A673 (cell line): ENCODE data around the gene IQCE. TPM values are rescaled to one million over a fixed set of nuclear protein-coding genes. Genes with fewer than 3 reads are reported as not detected.
"Not testable (repeated sequence)": the region's sequence is repeated elsewhere in the genome, so short reads cannot be mapped to it uniquely, and the experiment has no call there.

Source experiments
- BruUV-seq: library from RNA; stranded (reverse); fragments of 400-500 nt; replicated peaks from 2 replicates; lab custom pipeline; 2021; lab: Mats Ljungman, UMichigan
- CTCF ChIA-PET: fragments of 300-600 bp; sonication (Branson Sonifier 250); formaldehyde crosslinking; loops from one replicate; lab custom pipeline; 2022; ENCODE audit warnings: antibody characterized with exemption; lab: Charles Lee
- POLR2A ChIA-PET: fragments of 300-600 bp; sonication (Branson Sonifier 250); formaldehyde crosslinking; loops from one replicate; lab custom pipeline; 2022; ENCODE audit warnings: antibody characterized with exemption; ENCODE audit not compliant: low non-redundant PET; lab: Charles Lee
- DNase-seq: peaks from one replicate; pipeline ENCODE4 v3.0.0-alpha.2; 2015; ENCODE audit warnings: low spot score
- H3K27ac ChIP-seq: fragments of 200-600 bp; sonication (generic); 2 replicates; pipeline ENCODE4 v1.5.1; 2016; ENCODE audit warnings: mixed run types, low read depth, mild to moderate bottlenecking, mixed read lengths, antibody characterized with exemption, low read length; ENCODE audit not compliant: poor library complexity, severe bottlenecking
- H3K27me3 ChIP-seq: fragments of 200-600 bp; sonication (generic); replicated peaks from 2 replicates; pipeline ENCODE4 v1.6.1; 2017; ENCODE audit warnings: mixed run types, low read depth, mild to moderate bottlenecking, mixed read lengths, antibody characterized with exemption, low read length; ENCODE audit not compliant: insufficient read depth, poor library complexity
- H3K36me3 ChIP-seq: fragments of 200-600 bp; sonication (generic); 2 replicates; pipeline ENCODE4 v1.6.1; 2016; ENCODE audit warnings: mixed run types, mild to moderate bottlenecking, mixed read lengths, antibody characterized with exemption, low read length; ENCODE audit not compliant: insufficient read depth, poor library complexity, severe bottlenecking
- H3K4me1 ChIP-seq: fragments of 200-600 bp; sonication (generic); 2 replicates; pipeline ENCODE4 v1.6.1; 2017; ENCODE audit warnings: mixed run types, mild to moderate bottlenecking, mixed read lengths, antibody characterized with exemption, low read length; ENCODE audit not compliant: insufficient read depth, poor library complexity, severe bottlenecking
- H3K4me3 ChIP-seq: fragments of 200-600 bp; sonication (generic); 2 replicates; pipeline ENCODE4 v1.5.1; 2016; ENCODE audit warnings: low read depth, mixed run types, mild to moderate bottlenecking, mixed read lengths, low read length; ENCODE audit not compliant: poor library complexity, severe bottlenecking
- H3K9me3 ChIP-seq: fragments of 200-600 bp; sonication (generic); 2 replicates; pipeline ENCODE4 v1.6.1; 2016; ENCODE audit warnings: mixed run types, low read depth, mild to moderate bottlenecking, mixed read lengths, antibody characterized with exemption, low read length; ENCODE audit not compliant: poor library complexity, severe bottlenecking
- CTCF ChIP-seq: fragments of 300-800, 200-600 bp; sonication (generic); conservative IDR thresholded peaks from 2 replicates; pipeline ENCODE4 v1.5.1; 2017; ENCODE audit warnings: low read depth, mild to moderate bottlenecking, antibody characterized with exemption, low read length, moderate library complexity, mixed read lengths
- EZH2 ChIP-seq: fragments of 200-600 bp; sonication (generic); IDR thresholded peaks from 2 replicates; pipeline ENCODE4 v1.6.1; 2017; ENCODE audit warnings: borderline replicate concordance, low read depth, mild to moderate bottlenecking, mixed read lengths, antibody characterized with exemption, low read length; ENCODE audit not compliant: poor library complexity, severe bottlenecking
- intact Hi-C: fragments of 100-400 bp; cut with micrococcal nuclease; formaldehyde crosslinking; loops from one replicate; pipeline ENCODE4 v1.10.0; 2022; ENCODE audit not compliant: unreplicated experiment
- total RNA-seq: library from RNA; stranded (reverse); gene quantifications from 2 replicates; pipeline ENCODE4 v1.2.3, GENCODE V29; 2021

The IQCE gene
- total RNA-seq, 1 experiment from 2014 or later: 35.4 TPM

- H3K4me3 ChIP-seq: no peak overlapping the region
- no peaks in the 10 kb centered on the region for H3K4me1 ChIP-seq
- CTCF ChIA-PET: no interaction called here
- no peak for TF ChIP-seq CTCF
- no peak for TF ChIP-seq EZH2
- no peaks in the 10 kb centered on the region for H3K27me3 ChIP-seq
- intact Hi-C loops: no loop called here
- peaks cover 13% of the 10 kb centered on the region for H3K36me3 ChIP-seq
- no peak for DNase-seq
- POLR2A ChIA-PET: no interaction called here
- no peak overlapping the region for H3K27ac ChIP-seq
- no peaks in the 10 kb centered on the region for H3K9me3 ChIP-seq
- no TSS peak for BruUV-seq
Measured at GRCh38 chr7:2587134-2587533, 28.4 kb downstream of the IQCE start.

GRCh38 chr7:2587778-2588177 lies 29.0 kb downstream of the IQCE start:
- intact Hi-C loops: no loop called here
- CTCF ChIA-PET: no interaction called here
- Histone ChIP-seq H3K36me3 (peaks cover 19% of the 10 kb centered on the region), H3K27me3 (no peaks in the 10 kb centered on the region), H3K4me1 (no peaks in the 10 kb centered on the region), H3K9me3 (no peaks in the 10 kb centered on the region), H3K4me3 (no peak overlapping the region), H3K27ac (no peak overlapping the region)
- DNase-seq: no peak
- no TSS peak for BruUV-seq
- TF ChIP-seq EZH2 (no peak), CTCF (no peak)
- POLR2A ChIA-PET: no interaction called here

- CTCF ChIA-PET: interaction anchor here (0.6 kb wide), 1 partner anchor 87 kb away, joined by 3 read pairs; no protein-coding TSS in a partner anchor
Measured at GRCh38 chr7:2589341-2589740, 30.6 kb downstream of the IQCE start.

GRCh38 chr7:2589941-2590340 lies 31.2 kb downstream of the IQCE start:
- CTCF ChIA-PET, intact Hi-C loops: not testable (repeated sequence)

More at GRCh38 chr7:2589341-2589740, 30.6 kb downstream of the IQCE start:
- Histone ChIP-seq H3K27me3 (no peaks in the 10 kb centered on the region), H3K36me3 (peaks cover 26% of the 10 kb centered on the region), H3K4me1 (no peaks in the 10 kb centered on the region), H3K27ac (no peak overlapping the region), H3K4me3 (no peak overlapping the region), H3K9me3 (no peaks in the 10 kb centered on the region)
- POLR2A ChIA-PET: interaction anchor here (0.7 kb wide), 1 partner anchor 428 kb away, joined by 3 read pairs; no protein-coding TSS in a partner anchor
- TF ChIP-seq EZH2 (no peak), CTCF (no peak)
- DNase-seq: no peak
- intact Hi-C loops: no loop called here
- no TSS peak for BruUV-seq

More at GRCh38 chr7:2589941-2590340, 31.2 kb downstream of the IQCE start:
- H3K27ac ChIP-seq, BruUV-seq, H3K9me3 ChIP-seq, H3K4me3 ChIP-seq, DNase-seq, H3K27me3 ChIP-seq, H3K4me1 ChIP-seq: not testable (repeated sequence)
- H3K36me3 ChIP-seq: peaks cover 20% of the 10 kb centered on the region
- POLR2A ChIA-PET: interaction anchor here (0.7 to 0.8 kb wide), 2 partner anchors 78 to 428 kb away, joined by 3 to 6 read pairs; no protein-coding TSS in a partner anchor
